SK-N-SH treated with all-trans-retinoic acid at 6 μM for 48 hours (cell line): ENCODE data around the gene ZBTB16.

Source experiments
- ISL1 ChIP-seq: fragments of 250-450 bp; sonication (Bioruptor Pico); IDR thresholded peaks from 2 replicates; pipeline ENCODE4 v2.1.2; 2022; ENCODE audit warnings: mild to moderate bottlenecking, moderate library complexity
- PPARA ChIP-seq: fragments of 250-450 bp; sonication (Bioruptor Pico); IDR thresholded peaks from 2 replicates; pipeline ENCODE4 v1.5.0; 2020; ENCODE audit warnings: mild to moderate bottlenecking, borderline replicate concordance

GRCh38 chr11:114185436-114185835 is 125.9 kb downstream of the ZBTB16 start:
- TF ChIP-seq PPARA (no peak), ISL1 (no peak)
